AG09309 (cell line): ENCODE data around the gene TRERF1.
"Not testable (repeated sequence)": the region's sequence is repeated elsewhere in the genome, so short reads cannot be mapped to it uniquely, and the experiment has no call there.

Source experiments
- DNase-seq: peaks from one replicate; pipeline ENCODE4 v3.0.0-alpha.2; 2010; ENCODE audit warnings: low read depth
- H3K4me3 ChIP-seq: 2 replicates; pipeline ENCODE4 v1.5.1; 2011; ENCODE audit warnings: mild to moderate bottlenecking, low read depth, low read length, moderate library complexity; ENCODE audit not compliant: control insufficient read depth
- CTCF ChIP-seq: IDR thresholded peaks from 2 replicates; pipeline ENCODE4 v1.5.1; 2011; ENCODE audit warnings: mild to moderate bottlenecking, low read depth, low read length, inconsistent platforms; ENCODE audit not compliant: insufficient read depth, control insufficient read depth; ENCODE audit errors: missing control alignments

Gene TRERF1

GRCh38 chr6:42450477-42451332, 1.0 kb downstream of the TRERF1 start:
- no peak for DNase-seq
- TF ChIP-seq CTCF: no peak
- H3K4me3 ChIP-seq: peak overlapping the region; percentile 78

- DNase-seq: no peak
- peak overlapping the region; percentile 78 for H3K4me3 ChIP-seq
- TF ChIP-seq CTCF: no peak
These were observed 1.7 kb downstream of the TRERF1 start for GRCh38 chr6:42449917-42450476.

- TF ChIP-seq CTCF: no peak
- DNase-seq: no peak
- H3K4me3 ChIP-seq: no peak overlapping the region
These were observed 2.6 kb downstream of the TRERF1 start for GRCh38 chr6:42448927-42449659.

- no peak for DNase-seq
- no peak overlapping the region for H3K4me3 ChIP-seq
- TF ChIP-seq CTCF: no peak
These were observed 3.3 kb downstream of the TRERF1 start for GRCh38 chr6:42448391-42448790.

GRCh38 chr6:42446996-42447395, 4.7 kb downstream of the TRERF1 start:
- no peak for DNase-seq
- TF ChIP-seq CTCF: no peak
- no peak overlapping the region for H3K4me3 ChIP-seq

GRCh38 chr6:42446370-42446769, 5.4 kb downstream of the TRERF1 start:
- DNase-seq: no peak
- H3K4me3 ChIP-seq: no peak overlapping the region
- no peak for TF ChIP-seq CTCF

GRCh38 chr6:42445955-42446354, 5.8 kb downstream of the TRERF1 start:
- not testable (repeated sequence) for DNase-seq

More at GRCh38 chr6:42445955-42446354, 5.8 kb downstream of the TRERF1 start:
- not testable (repeated sequence) for H3K4me3 ChIP-seq
